CD1c-positive myeloid dendritic cell (primary cell): Measurements from ENCODE around the gene CHST12.

Experiments
- DNase-seq: peaks from one replicate; pipeline ENCODE4 v3.0.0-alpha.2; 2016; ENCODE audit errors: extremely low spot score

CHST12 gene

DNA sequence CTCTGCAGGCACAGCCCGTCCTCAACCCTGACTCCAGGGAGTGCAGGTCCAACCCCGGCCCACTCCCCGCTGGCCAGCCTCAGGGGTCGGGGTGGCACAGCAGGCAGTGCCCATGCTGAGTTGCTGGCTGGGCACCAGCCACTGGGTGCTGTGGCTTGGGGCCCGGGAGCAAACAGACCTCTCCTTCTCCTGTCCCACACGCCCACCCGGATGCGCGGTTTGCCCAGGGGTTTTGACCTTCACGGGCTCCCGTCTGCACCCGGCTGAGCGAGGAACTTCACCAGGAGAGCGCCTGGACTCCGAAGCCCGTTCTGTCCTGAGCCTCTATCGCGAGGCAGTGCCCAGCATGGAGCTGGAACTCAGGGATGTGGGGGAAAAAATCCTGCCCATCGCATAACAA, 75.4 kb downstream of the CHST12 start:
- no peak for DNase-seq

DNA sequence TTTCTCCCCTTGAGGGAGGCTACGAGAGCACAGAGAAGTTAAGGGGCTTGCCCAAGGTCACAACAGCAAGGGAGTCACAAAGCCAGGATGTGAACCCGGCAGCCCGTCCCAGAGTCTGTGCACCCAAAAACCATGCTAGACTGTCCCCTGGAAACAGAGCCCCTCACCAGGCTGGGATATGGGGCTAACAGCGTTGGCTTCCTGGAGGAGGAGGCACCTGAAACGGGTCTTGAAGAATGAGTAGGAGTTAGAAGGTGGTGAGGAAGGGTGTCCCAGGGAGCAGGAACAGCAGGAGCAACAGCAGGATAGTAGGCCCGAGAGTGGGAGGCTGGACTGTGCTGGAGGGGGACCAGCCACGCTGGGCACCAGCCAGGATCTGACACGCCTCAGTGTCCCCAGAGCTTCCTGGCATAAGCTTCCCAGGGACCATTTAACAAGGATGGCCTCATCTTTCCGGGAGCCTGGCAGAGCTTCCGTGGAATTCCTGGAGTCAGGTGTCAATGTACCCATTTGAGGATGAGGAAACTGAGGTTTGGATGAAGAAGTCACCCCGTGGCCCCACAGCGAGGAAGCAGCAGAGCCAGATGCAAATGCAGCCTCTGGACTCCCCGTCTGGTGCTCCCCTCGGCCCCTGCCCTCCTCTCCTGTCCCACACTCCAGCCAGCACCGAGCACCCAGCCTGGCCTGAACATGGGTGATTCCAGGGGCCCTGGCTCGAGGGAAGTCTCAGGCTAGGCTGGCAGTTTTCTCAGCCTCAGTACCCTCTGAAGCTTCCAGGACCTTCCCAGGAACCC, 76.1 kb downstream of the CHST12 start:
- DNase-seq = no peak

DNA sequence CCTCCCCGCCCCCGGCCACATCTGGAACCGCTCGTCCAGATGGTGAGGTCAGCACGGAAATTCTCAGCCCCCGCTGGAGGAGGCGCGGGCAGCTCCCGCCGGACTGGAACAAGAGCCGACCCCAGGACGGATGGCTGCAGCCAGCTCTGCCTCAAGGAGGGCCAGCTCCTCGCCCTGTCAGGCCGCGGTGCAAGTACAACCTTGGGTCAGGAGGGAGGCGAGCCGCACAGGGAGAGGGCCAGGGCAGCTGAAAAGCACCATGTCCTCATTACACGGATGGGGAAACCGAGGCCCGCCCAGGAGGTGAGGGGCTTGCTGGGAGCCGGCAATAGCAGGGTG, 76.6 kb downstream of the CHST12 start:
- DNase-seq = no peak

DNA sequence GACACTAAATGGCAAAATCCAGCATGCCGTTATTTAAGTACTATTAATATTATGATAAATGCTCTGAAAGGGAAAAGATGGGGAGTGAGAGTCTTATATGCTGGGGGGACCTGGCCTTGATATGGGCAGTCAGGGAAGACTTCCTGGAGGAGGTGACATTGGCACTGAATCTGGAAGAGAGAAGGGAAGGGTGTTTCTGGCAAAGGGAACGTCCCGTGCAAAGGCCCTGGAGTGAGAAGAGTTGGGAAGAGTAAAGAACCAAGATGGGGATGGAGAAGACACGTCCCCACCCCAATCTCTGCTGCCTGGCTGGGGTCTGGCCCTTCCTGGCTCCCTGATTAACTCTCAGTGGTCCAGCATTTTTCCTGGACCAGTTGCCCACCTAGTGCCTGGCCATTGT, 77.8 kb downstream of the CHST12 start:
- no peak for DNase-seq

DNA sequence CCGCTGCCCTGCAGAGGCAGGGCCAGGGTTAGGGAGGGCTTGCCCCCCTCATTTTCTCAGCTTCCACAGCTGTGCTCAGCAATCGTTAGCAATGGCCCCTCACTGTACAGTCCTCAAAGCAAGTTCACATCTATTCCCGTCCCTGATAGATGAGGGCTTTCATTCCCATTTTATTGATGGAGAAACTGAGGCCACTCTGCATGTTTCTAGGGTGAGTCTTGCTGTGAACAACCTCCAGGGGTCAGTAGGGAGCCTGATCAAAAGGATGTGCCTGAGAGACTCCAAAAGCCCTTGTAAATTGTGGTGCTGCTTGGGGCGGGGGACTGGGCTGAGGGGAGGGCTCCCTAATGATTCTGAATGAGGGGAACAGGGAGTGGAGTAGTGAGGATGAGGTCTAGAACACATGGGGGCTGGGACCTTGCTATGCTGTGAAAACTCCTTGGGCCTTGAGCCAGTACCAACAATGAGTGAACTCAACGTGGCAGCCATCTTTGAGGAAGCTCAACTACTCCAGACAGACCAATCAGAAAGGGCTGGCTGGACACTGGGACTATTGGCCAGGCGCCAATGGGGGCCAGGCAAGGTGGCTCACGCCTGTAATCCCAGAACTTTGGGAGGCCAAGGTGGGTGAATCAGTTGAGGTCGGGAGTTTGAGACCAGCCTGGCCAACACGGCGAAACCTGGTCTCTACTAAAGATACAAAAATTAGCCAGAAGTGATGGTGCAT, 79.5 kb downstream of the CHST12 start:
- no peak for DNase-seq

DNA sequence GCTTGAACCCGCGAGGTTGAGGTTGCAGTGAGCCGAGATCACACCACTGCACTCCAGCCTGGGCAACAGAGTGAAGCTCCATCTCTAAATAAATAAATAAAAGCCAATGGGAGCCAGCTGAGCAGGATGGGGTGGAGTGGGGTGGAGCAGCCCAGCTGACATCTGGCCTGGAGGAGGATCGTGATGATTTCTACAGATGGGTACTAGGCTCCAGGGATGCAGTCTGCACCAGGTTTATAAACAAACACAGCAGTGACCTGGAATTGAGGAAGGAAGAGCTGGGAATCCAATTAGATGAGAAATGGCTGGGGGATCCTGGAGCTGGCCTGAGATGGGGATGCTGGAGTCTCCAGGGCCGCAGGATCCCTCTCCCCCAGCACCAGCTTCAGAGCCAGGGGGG, 80.1 kb downstream of the CHST12 start:
- DNase-seq = no peak

DNA sequence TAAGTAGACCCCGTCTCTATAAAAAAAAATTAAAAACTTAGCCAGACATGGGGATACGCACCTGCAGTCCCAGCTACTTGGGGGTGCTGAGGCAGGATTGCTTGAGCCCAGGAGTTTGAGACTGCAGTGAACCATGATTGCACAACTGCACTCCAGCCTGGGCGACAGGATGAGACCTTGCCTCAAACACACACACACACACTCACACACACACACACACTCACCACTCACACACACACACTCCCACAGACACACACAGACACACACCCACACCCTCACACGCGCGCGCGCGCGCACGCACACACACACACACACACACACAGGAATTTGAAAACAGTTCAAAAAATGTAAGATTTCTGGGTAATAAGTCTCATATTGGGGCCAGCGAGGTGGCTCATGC, 81.5 kb downstream of the CHST12 start:
- no peak for DNase-seq

DNA sequence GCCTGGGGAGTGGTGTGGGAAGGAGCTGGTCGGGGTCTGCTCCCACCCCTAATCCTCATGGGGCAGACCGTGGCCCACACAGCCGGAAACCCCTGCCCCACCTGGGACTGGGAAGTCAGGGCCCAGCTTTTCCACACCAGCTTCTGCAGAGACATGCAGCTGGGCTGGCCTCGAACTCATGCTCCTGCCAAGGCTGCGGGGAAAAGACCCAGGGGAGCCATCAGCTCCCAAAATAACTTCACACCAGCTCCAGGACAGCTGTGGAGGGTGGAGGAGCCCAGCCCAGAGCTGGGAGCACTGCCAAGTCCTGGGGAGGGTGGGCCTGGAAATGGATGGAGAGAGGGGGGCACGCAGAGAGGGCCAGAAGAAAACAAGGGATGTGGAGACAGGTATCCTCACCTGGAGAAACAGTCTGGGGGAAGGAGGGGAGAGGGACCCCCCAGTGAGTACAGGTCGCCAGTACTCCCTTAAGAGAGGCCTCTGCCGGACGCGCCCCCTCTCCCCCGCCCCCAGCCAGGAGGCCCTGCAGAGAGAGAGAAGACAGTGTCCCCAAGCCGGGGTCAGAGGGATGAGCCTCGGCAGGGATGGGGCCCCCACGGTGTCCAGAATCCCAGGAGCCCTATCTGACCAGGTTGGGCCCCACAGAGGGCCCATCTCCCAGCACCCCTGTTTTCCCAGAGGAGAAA, 84.3 kb downstream of the CHST12 start:
- no peak for DNase-seq

DNA sequence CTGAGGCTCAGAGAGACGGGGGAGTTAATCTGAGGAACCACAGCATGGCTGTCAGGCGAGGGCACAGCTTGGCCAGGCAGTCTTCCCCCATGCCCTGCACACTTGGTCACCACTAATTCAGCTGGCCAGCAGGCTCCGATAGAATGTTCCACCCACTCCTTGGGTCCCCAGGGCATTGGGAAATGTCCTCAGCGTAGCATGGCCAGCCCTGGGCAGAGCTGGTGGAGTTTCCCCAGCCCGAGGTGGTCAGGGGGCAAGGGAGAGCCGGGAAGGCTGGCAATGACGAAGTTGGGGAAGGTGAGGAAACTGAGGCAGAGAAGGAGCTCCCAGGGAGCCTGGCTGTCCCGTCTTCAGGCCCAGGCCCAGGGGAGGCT, 84.8 kb downstream of the CHST12 start:
- DNase-seq = no peak

DNA sequence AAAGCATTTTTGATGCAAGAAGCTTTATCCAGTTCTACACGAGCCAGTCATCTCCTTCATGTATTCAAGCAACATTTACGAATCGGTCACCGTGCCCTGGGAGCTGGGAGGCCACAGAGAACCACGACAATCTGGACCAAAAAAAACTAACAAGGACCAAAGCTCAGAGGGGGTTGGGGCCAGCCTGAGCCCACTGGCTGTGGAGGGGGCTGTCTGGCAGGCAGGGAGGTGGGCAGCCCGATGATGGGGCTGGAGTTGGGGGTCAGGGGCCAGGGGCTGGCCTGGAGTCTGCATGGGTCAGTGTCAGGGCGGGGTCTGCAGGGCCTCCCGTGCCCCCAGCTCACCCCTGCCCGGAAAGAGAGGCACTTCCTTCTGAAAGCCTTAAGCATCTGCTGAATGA, 85.3 kb downstream of the CHST12 start:
- no peak for DNase-seq

DNA sequence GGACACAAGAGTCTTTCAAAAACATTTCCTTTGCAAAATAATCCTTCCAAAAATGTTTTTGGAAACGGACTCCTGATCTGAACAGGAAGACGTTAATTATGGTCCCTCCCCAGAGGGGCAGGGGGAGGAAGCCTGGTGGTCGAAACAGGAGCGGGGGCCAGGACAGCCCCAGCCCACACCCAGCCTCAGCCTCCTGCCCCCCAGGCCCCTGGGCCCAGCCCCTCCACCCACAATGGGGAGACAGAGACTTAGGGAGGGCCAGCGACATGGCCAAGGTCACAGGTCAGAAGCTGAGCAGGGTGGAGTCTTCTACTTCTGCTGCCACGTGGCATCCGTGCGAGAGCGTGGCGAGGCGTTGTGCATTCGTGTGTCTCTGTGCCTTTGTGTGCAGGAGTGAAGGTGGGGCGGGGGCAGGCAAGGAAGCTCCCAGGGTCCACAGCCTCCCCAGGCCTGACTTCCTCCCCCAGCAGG, 86.8 kb downstream of the CHST12 start:
- DNase-seq = no peak

DNA sequence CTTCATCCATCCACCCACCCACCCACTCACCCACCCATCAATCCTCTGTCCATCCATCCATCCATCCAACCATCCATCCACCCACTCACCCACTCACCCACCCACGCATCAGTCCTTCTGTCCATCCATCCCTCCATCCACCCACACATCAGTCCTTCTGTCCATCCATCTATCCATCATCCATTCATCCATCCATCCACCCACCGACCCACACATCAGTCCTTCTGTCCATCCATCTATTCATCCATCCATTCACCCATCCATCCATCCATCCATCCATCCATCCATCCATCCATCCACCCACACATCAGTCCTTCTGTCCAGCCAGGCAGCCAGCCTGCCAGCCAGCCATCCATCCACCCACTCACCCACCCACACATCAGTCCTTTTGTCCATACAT, 88.6 kb downstream of the CHST12 start:
- DNase-seq = no peak

DNA sequence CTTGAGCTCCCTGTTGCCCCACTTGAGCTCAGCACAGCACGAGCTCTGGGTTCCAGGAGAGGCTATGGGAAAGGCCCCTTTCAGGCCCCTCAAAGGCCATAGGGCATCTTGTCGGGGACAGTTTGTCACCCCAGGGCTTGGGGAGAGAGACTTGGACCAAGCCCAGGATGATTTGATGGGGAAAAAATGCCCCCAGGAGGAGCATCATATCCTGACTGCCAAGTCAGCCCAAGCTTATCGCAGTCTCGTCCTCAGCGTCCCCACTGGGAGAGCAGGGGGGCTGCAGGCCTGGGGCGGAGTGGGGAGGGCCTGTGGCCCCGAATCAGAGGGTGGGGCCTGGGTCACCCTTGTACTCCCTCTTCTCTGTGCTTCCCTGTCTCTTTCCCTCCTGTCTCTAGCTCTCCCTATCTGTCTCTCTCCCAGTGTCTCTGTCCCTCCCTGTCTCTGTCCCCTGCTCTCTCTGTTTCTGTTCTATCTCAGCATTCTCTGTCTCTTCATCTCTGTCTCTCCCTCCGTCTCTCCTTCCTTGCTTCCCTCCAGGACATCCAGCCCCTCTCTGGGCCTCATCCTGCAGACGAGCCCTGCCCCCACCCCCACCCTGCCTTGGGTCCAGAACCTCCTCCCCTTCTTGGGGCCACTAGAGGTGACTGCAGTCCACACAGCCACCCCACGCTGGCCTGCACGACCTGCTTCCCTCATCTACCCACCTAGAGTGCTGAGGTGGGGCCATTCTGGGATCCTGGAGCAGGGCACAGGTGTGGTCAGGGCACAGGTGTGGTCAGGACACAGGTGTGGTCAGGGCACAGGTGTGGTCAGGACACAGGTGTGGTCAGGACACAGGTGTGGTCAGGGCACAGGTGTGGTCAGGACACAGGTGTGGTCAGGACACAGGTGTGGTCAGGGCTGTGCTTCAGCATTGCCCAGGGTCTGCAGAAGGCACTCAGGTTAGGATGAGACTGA, 90.1 kb downstream of the CHST12 start:
- DNase-seq = no peak

DNA sequence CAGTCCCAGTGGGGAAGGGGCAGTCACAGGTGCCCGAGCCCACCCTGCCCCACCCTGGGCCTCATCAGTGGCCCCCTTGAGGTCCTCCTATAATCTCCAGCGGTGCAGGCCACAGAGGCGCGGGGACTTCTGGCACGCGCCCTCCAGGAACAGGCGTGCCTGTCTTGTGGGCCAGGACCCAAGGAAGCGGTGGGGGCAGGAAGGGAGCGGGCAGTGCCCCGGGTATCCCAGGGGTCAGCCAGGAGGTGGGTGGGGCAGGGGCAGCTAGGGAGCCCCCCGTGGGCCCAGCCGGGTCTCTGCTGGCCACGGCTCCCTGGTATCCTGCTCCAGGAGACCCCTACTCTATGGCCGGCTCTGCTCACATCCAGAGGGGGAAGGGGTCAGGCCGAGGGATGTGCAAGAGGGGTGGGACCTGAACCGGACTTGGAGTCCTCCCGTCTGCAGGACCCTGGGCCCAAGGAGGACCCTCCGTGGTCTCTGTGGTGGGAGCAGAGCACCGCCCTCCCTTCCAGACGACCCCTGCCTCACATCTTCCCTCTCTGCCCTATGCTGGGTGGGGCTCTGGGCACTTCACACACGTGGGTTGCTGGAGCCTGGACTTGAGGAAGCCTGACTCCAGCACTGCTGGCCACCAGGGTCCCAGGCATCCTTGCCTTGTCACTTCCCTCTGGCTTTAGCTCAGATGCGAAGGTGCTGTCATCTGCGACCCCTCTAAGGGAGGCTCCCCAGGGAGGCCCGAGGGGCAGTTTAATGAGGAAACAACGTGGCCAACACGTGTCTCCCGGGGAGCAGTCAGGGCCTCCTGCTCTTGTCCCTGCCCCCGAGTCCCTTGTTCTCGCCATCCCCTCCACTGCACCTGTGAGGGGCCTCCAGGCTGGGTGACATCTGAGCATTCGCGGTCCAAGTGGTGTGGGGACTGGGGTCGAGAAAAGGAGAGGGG, 91.0 kb downstream of the CHST12 start:
- DNase-seq = no peak

DNA sequence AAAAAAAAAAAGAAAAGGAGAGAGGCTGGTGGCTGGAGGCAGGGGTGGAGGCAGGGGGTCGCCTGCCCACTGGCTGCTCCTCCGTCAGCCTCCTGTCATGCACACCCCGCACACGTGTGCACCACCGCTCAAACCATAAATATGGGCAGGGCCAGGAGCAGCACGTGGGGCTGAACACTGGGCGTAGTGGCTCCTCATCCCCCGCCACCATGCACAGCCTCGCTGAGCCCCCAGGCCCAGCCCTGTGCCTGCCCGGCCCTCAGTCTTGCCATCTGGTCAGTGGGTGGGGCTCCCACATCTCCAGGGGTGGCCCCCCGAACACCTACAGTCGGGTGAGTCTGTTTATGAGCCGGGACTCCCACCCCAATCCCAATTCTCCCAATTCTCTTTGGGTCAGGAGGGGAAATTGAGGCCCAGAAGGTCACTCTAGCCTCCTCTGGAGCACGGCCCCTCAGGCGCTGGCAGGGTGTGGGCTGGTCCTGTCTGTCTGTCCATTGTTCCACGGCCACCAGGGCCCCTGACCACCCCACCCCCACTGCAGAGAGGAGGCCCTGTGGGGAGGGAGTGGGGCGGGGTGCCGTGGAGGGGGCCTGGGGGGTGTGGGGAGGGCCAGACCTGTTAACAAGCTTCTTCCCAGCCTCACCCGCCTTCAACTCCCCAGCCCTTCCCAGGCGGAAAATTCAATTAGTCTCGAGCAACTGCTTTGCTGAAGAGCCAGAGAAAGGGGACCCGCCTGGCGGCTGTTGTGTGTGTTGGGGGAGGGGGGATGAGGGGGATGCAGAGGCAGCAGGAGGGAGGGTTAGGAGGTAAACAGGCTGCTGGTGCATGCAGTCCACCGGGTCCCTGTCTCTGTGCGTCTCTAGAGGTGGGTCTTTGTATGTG, 92.2 kb downstream of the CHST12 start:
- no peak for DNase-seq

DNA sequence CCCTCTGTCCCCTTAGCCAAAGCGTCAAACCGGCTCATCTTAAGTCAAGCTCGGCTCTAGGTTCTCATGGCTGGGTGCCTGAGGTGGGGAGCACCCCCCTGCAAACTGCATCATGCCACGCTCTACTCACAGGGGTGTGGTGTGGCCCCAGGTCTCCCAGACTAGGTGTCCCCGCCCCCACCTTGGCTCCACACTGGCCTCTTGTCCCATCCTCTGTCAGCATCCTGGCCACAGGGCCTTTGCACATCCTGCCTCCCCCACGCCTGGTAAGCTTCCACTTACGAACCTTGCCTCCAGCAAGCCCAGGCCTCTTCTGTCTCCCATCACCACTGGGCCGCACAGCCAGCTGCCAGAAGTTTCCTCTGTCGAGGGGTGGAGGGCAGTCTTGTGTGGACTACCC, 93.0 kb downstream of the CHST12 start:
- no peak for DNase-seq

DNA sequence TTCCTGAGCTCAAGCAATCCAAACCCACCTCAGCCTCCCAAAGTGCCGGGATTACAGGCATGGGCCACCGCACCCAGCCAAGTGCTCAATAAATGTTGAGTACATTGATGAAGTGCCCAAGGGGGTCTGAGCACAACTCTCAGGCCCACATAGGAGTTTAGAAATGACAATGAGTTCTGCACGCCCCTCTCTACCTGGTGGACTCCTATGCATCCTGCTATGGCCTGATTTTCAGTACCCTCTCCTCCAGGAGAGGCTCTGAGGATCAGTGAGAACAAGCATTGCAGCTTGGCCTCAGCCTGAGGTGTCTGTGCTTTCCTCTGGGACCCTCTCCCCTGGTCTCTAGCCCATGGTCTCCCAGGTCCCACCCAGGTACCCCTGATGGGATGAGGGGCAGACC, 93.7 kb downstream of the CHST12 start:
- no peak for DNase-seq

DNA sequence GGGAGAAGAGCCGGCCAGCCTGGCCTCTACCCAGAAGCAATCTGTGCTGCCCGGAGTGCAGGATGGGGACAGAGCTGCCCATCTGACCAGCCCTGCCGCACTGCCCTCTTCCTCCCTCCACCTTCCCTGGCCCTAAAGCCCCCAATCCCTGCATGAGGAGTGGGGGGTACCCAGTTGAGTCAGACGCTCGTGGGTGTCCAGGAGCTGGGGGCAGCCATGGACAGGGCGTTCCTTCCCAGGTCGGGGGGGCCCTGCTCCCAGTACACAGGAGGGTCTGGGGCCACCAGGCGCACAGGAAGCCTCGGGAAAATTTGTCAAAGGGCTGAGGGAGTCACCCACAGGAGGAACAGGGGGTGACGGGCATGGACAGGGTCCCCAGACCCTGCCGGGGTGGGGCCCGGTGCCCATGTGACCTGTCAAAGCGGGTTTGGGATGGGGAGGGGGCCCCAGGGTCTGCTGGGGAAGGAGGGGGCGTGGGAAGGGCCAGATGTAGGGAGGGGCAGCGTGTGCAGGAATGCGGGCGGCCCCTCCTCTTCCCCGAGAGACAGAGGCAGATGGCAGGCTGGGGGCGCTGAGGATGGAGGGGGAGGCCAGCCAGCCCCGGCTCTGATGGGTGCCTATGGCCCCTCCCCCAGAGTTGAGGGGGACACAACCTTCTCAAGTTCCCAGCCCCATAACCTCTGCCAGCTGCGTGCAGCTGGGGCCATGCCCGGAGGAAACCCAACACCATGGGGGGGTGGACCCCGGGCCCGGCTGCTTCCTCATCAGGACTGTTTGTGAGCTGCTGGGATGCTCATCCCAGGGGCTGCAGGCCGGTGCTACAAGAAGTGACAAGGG, 94.3 kb downstream of the CHST12 start:
- DNase-seq = no peak
